HCT116 (cell line): ENCODE data around the gene CELF2.
"Not testable (repeated sequence)": the region's sequence is repeated elsewhere in the genome, so short reads cannot be mapped to it uniquely, and the experiment has no call there.

Experiments
- CTCF ChIP-seq, 3 experiments: fragments of 200-600 bp in 1 of 3; sonication (generic) in 1 of 3; IDR thresholded peaks in 2 of 3; conservative IDR thresholded peaks in 1 of 3; 2 replicates each; pipeline ENCODE4 v1.5.1; 2012 to 2017; ENCODE audit warnings: low read depth in 2 of 3, low read length in 2 of 3, antibody characterized with exemption in 1 of 3, borderline replicate concordance in 1 of 3, control low read depth in 1 of 3, mild to moderate bottlenecking in 1 of 3, mixed read lengths in 1 of 3, mixed run types in 1 of 3, moderate library complexity in 1 of 3; ENCODE audit not compliant: insufficient read depth in 1 of 3
- EZH2phosphoT487 ChIP-seq: fragments of 200-600 bp; IDR thresholded peaks from 2 replicates; pipeline ENCODE4 v1.6.1; 2018; ENCODE audit warnings: antibody characterized with exemption, borderline replicate concordance
- POLR2A ChIP-seq: IDR thresholded peaks from 2 replicates; pipeline ENCODE4 v1.7.0; 2011; ENCODE audit warnings: borderline replicate concordance; ENCODE audit not compliant: insufficient read depth, insufficient read length; ENCODE audit errors: extremely low read depth
- RAD21 ChIP-seq: IDR thresholded peaks from 2 replicates; pipeline ENCODE4 v1.6.1; 2012; ENCODE audit warnings: low read depth, mild to moderate bottlenecking
- REST ChIP-seq: IDR thresholded peaks from 2 replicates; pipeline ENCODE4 v1.6.1; 2012; ENCODE audit warnings: low read depth
- TCF7L2 ChIP-seq: IDR thresholded peaks from 2 replicates; pipeline ENCODE4 v1.7.0; 2011; ENCODE audit warnings: borderline replicate concordance, inconsistent platforms; ENCODE audit not compliant: insufficient read depth, insufficient read length; ENCODE audit errors: extremely low read depth

GRCh38 chr10:11366889-11367288, 349.2 kb downstream of the CELF2 start:
- not testable (repeated sequence) for TF ChIP-seq EZH2phosphoT487; POLR2A; CTCF (IDR thresholded peaks at IDR 0.05 in 2 of 3, conservative IDR thresholded peaks at IDR 0.05 in 1 of 3; ENCODE audit: borderline replicate concordance in 1 of 3, insufficient read depth in 1 of 3, low read depth in 2 of 3, low read length in 2 of 3); REST; TCF7L2; RAD21
